CD4-positive, alpha-beta T cell treated with Interleukin-15 for 4 hours (primary cell): ENCODE measurements around the gene LRRC42.

ENCODE experiments used
- DNase-seq: peaks from one replicate; pipeline ENCODE4 v3.0.0-alpha.2; 2020; ENCODE audit warnings: low spot score

Gene LRRC42

GRCh38 chr1:53946252-53947171 is at the start of gene LRRC42:
LRRC42 (plus strand) TSS chr1:53946350; CDS start chr1:53952000, 5,650 bp downstream.
- no peak for DNase-seq

- DNase-seq: no peak
These were observed 49.4 kb upstream of the LRRC42 start for GRCh38 chr1:53896635-53897229.

- DNase-seq: no peak
These were observed 46.9 kb upstream of the LRRC42 start for GRCh38 chr1:53899206-53899628.

GRCh38 chr1:53899708-53900107 is 46.4 kb upstream of the LRRC42 start:
- DNase-seq: no peak

GRCh38 chr1:53902235-53903138 is 43.7 kb upstream of the LRRC42 start:
- no peak for DNase-seq

GRCh38 chr1:53905509-53905908 is 40.6 kb upstream of the LRRC42 start:
- no peak for DNase-seq

GRCh38 chr1:53906121-53906520 is 40.0 kb upstream of the LRRC42 start:
- no peak for DNase-seq

GRCh38 chr1:53909946-53910345 is 36.2 kb upstream of the LRRC42 start:
- no peak for DNase-seq

- no peak for DNase-seq
These were observed 34.7 kb upstream of the LRRC42 start for GRCh38 chr1:53911442-53911841.

GRCh38 chr1:53913352-53914033 is 32.7 kb upstream of the LRRC42 start:
- DNase-seq: no peak

GRCh38 chr1:53918343-53918742 is 27.8 kb upstream of the LRRC42 start:
- DNase-seq: no peak

GRCh38 chr1:53919675-53920066 is 26.5 kb upstream of the LRRC42 start:
- no peak for DNase-seq

- DNase-seq: no peak
These were observed 18.7 kb upstream of the LRRC42 start for GRCh38 chr1:53927376-53927881.

GRCh38 chr1:53929246-53929960 is 16.7 kb upstream of the LRRC42 start:
- DNase-seq: no peak

GRCh38 chr1:53930932-53931331 is 15.2 kb upstream of the LRRC42 start:
- DNase-seq: no peak

GRCh38 chr1:53931523-53931922 is 14.6 kb upstream of the LRRC42 start:
- DNase-seq: no peak

- no peak for DNase-seq
These were observed 11.9 kb upstream of the LRRC42 start for GRCh38 chr1:53934170-53934765.

- no peak for DNase-seq
These were observed 9.7 kb upstream of the LRRC42 start for GRCh38 chr1:53936430-53936829.

- DNase-seq: no peak
These were observed 7.9 kb upstream of the LRRC42 start for GRCh38 chr1:53938136-53938830.
